Measurements from ENCODE around the gene B4GALNT4. TPM values are rescaled to one million over a fixed set of nuclear protein-coding genes. Genes with fewer than 3 reads are reported as not detected.
"Not testable (repeated sequence)": the region's sequence is repeated elsewhere in the genome, so short reads cannot be mapped to it uniquely, and the experiment has no call there.

B4GALNT4 gene
- total RNA-seq, 1 donor from 2014 or later = 32.2 TPM

DNA sequence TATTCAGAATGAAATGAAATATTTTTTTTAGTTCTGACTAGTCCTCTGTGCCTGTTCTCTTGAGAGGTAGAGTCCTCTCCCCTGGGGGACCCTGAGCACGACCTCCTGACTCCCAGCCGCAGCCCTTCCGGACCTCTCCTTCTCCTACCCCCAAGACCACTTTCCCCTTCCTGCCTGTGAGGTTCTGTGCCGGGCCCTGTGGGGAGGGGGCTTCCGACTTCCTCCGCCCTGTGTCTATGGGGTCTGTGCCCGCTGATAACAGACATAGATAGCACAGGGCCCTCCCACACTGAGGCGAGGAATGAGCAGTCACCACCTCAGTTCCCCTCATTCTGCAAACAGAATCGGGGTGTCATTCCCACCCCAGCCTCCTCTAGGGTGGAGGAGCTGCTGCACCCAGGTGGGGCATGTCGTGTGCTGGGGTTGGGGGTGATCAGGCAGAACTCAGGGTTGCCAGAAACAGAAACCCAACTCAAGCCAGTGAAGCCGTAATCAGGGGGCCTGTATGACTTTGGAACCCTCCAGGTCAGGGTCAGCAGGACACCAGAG lies 12.9 kb downstream of the B4GALNT4 start:
- intact Hi-C loops (cut with DNase I) = no loop called here
- ATAC-seq = no peak
- no peak for DNase-seq (ENCODE audit: low spot score)

DNA sequence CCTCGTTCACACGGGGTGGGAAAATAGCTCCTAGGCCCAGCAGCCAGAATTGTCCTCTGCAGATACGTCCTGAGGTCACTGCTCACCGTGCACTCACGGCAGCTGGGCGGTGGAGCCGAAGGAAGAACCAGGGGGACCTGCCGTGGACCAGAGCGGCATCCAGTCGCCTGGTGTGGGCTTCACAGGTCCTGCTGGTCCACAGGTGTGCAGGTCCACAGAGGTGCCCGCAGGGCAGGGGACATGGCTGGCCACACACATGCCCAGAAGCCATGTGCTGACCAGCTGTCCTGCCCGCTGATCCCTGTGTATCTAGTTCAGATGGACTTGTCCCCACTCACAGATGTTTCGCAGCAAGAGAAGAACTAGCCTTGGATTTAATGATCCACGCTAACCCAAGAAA lies 14.1 kb downstream of the B4GALNT4 start:
- intact Hi-C loops (cut with DNase I) = no loop called here
- DNase-seq (ENCODE audit: low spot score) = no peak
- ATAC-seq = no peak

DNA sequence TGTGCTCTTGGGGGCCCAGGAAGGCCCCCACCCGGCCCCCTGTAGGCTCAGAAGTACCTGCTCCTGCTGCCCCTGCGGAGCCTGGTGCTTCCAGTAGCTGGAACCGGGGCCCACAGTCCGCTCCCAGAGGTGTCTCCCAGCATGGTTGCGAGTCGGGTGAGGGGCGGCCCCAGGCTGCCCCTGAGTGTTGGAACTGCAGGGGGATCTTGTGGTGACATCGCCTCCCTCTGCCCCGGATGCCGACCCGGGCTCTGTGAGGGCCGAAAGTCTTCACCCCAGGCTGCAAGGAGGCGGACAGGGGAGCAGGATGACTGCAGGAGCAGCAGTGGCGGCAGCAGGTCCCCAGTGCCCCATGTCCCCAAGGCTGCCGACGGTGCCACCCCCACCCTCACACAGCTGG lies 15.2 kb downstream of the B4GALNT4 start:
- no peak for DNase-seq (ENCODE audit: low spot score)
- ATAC-seq = no peak
- intact Hi-C loops (cut with DNase I) = no loop called here

DNA sequence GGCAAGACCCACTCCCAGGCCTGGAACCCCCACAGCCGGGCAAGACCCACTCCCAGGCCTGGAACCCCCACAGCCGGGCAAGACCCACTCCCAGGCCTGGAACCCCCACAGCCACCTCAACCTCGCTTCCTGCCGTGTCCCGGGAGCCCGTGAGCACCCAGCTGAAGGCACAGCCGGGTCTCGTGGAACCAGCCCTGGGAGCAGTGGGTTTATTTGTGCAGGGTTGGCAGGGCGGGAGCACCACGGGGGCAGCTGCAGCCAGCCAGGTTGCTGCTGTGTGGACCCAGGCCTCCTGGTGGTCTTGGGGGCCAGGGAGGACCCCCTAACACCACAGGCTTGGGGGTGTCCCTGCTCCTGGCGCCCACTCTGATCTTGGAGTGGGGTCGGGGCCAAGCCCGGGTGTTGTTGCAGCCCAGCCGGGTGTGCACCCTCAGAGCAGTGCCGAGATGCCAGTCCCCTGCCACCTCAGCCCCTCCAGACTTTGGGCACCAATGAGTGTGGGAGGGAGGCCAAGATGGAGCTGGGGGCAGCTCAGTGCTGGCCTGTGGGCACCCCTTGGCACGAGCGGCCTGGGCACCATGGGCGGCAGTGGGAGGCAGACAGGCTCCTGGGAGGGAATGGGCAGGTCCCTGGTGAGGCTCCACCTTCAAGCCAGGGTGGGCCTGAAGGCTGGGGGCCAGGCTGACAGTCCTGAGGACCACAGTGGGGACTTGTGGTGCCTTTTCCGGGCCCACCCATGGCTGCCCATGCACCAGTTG lies 16.5 kb downstream of the B4GALNT4 start:
- intact Hi-C loops (cut with DNase I) = no loop called here
- ATAC-seq (no peak), DNase-seq (ENCODE audit: low spot score) (no peak)

DNA sequence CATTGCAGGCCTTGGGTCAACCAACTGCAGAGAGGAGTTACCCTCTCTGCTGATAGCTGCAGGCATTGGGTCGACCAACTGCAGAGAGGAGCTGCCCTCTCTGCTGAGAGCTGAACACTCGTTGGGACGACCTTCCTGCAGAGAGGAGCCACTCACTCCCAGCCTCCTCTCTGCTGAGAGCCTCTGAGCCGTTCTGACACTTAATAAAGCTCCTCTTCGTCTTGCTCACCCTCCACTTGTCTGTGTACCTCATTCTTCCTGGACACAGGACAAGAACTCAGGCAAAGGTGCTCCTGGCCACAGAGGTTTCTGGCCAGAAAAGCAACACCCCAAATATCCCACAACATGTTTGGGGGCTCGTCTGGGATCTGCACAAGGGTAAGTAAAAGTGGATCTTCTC lies 17.2 kb downstream of the B4GALNT4 start:
- intact Hi-C loops (cut with DNase I) = no loop called here
- DNase-seq (ENCODE audit: low spot score) (no peak), ATAC-seq (no peak)

- no peak for DNase-seq (ENCODE audit: low spot score)
- no peak for ATAC-seq
- intact Hi-C loops (cut with DNase I) = no loop called here
Observed at GRCh38 chr11:387193-387793, 18.0 kb downstream of the B4GALNT4 start.

DNA sequence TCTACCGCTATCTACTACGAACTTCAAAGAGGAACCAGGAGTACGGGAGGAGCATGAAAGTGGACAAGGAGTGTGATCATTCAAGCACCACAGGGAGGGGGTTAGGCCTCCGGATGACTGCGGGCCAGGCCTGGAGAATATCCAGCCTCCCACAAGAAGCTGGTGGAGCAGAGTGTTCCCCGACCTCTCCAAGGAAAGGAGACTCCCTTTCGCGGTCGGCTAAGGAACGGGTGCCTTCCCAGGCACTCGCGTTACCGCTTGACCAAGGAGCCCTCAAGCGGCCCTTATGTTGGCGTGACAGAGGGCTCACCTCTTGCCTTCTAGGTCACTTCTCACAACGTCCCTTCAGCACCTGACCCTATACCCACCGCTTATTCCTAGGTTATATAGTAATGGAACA lies 20.1 kb downstream of the B4GALNT4 start:
- intact Hi-C loops (cut with DNase I); DNase-seq (ENCODE audit: low spot score); ATAC-seq: not testable (repeated sequence)

- intact Hi-C loops (cut with DNase I) = no loop called here
- DNase-seq (ENCODE audit: low spot score) (no peak), ATAC-seq (no peak)
Observed at GRCh38 chr11:390175-390574, 20.9 kb downstream of the B4GALNT4 start.

DNA sequence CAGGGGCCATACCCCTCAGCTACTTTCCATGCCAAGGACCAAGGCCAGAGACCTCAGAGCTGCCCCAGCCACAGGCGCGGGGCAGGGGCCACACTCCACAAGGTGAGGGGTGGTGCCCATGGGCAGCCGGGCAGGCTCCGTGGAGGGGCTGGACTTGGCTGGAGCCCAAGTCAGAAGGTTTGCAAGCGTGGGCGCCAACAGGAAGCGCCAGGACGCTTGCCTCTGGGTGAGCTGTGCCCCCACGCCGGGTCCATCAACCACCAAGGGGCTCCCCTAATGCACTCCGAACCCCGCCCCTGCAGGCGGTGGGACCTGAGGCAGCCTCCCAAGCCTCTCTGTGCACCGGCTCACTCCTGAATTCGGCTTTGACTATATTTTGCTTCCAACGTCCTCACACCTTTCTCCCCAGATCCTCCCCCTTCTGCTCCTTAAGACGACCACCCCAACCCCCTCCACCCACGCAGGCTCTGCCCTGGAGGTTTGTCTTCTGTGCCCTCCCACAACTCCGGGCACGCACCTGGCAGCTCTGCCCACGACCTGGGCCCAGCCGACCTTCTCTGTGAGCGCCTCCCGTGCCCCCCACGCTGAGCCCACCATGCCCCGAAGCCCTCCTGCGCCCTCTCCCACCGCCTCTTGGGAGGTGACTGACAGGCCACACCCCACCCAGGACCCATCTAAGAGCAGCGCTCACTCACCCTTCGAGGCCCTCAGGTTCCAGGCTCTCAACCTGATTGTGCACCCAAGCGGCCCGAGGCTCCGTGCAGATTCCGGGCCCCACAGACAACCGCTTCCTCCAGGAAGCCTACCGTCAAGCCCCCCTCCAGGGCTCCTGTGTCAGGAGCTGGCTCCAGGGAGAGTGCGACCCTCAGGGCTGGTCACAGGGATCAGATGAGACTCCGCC lies 22.1 kb downstream of the B4GALNT4 start:
- intact Hi-C loops (cut with DNase I) = no loop called here
- ATAC-seq (no peak), DNase-seq (ENCODE audit: low spot score) (no peak)

- DNase-seq (ENCODE audit: low spot score) = no peak
- intact Hi-C loops (cut with DNase I) = no loop called here
- ATAC-seq = no peak
Observed at GRCh38 chr11:392102-392777, 22.9 kb downstream of the B4GALNT4 start.

GRCh38 chr11:393219-394033 lies 24.1 kb downstream of the B4GALNT4 start:
- intact Hi-C loops (cut with DNase I) = no loop called here
- ATAC-seq (no peak), DNase-seq (ENCODE audit: low spot score) (no peak)

DNA sequence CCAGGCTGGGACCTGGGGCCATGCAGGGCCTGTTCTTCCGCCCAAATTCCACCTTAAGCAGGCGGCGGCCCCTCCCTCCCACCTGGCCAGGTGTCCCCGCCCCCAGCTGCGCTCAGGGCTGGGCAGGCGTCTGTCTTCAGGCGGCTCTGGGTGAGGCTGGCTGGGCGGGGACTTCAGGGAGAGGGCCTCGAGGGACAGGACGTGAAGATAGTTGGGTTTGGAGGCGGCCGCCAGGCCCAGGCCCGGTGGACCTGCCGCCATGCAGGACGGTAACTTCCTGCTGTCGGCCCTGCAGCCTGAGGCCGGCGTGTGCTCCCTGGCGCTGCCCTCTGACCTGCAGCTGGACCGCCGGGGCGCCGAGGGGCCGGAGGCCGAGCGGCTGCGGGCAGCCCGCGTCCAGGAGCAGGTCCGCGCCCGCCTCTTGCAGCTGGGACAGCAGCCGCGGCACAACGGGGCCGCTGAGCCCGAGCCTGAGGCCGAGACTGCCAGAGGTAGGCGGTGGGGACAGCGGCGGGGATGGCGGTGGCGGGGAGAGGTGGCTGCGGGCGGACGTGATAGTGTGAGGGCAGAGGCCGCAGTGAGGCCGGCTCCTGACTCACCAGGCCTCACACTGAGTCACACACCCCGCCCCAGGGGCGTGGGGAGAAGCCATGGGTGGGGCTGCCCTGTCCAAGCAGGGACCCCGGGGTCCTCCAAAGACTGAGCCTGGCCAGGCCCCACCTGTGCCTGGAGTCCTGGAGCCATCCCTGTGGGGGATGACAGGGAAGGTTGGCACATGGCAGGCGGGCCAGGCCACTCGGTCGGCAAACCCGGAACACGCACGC lies 24.9 kb downstream of the B4GALNT4 start, which contains the start of gene PKP3:
Gene PKP3 (plus strand): TSS at position 176 of the 824 bp plus-strand sequence. CDS start 84 bp downstream, at position 260.
- no peak for DNase-seq (ENCODE audit: low spot score)
- intact Hi-C loops (cut with DNase I) = no loop called here
- peak; percentile 68 for ATAC-seq

GRCh38 chr11:394858-395655 lies 25.8 kb downstream of the B4GALNT4 start:
- intact Hi-C loops (cut with DNase I) = no loop called here
- ATAC-seq = peak; percentile 1

GRCh38 chr11:395866-396265 lies 26.6 kb downstream of the B4GALNT4 start:
- intact Hi-C loops (cut with DNase I) = no loop called here
- DNase-seq (ENCODE audit: low spot score) = no peak
- peak; percentile 2 for ATAC-seq

More at GRCh38 chr11:394858-395655, 25.8 kb downstream of the B4GALNT4 start:
- no peak for DNase-seq (ENCODE audit: low spot score)

GRCh38 chr11:396511-396947 lies 27.2 kb downstream of the B4GALNT4 start:
- no peak for DNase-seq (ENCODE audit: low spot score)
- peak; percentile 55 for ATAC-seq
- intact Hi-C loops (cut with DNase I) = no loop called here

GRCh38 chr11:396948-397548 lies 27.7 kb downstream of the B4GALNT4 start:
- intact Hi-C loops (cut with DNase I) = no loop called here
- ATAC-seq = peak; percentile 86
- peak; percentile 86 for DNase-seq (ENCODE audit: low spot score)
